PC-9 (cell line): ENCODE data around the gene ARHGEF28.

ENCODE experiments used
- EZH2 ChIP-seq: fragments of 200-600 bp; sonication (generic); IDR thresholded peaks from 2 replicates; pipeline ENCODE4 v1.8.0; 2017; ENCODE audit warnings: antibody characterized with exemption, low read depth
- TF ChIP-seq, protein P1 (sequence below): fragments of 200-600 bp; sonication (generic); conservative IDR thresholded peaks from 2 replicates; pipeline ENCODE4 v1.6.1; 2017; ENCODE audit warnings: mixed run types, antibody characterized with exemption, mild to moderate bottlenecking, moderate library complexity

DNA sequence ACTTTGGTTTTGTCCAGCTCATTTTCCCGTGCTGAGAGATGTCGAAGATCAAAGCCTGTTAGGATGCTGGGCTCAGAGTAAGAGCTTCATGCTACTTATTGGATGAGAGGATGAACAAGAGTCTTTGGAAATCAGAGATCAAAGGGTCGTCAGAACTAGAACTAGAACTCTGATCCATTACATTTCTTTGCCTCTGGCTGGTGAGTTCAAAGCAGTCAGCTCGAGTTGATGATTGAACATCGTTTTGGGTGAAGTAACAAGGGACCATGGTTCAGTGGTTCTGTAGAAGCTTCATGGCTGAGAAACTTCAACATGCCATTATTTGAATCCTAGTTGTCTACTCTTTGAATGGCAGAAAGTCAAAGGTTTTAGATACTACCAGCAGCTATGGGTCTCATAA is 320.3 kb downstream of the ARHGEF28 start:
- TF ChIP-seq, protein P1, sequence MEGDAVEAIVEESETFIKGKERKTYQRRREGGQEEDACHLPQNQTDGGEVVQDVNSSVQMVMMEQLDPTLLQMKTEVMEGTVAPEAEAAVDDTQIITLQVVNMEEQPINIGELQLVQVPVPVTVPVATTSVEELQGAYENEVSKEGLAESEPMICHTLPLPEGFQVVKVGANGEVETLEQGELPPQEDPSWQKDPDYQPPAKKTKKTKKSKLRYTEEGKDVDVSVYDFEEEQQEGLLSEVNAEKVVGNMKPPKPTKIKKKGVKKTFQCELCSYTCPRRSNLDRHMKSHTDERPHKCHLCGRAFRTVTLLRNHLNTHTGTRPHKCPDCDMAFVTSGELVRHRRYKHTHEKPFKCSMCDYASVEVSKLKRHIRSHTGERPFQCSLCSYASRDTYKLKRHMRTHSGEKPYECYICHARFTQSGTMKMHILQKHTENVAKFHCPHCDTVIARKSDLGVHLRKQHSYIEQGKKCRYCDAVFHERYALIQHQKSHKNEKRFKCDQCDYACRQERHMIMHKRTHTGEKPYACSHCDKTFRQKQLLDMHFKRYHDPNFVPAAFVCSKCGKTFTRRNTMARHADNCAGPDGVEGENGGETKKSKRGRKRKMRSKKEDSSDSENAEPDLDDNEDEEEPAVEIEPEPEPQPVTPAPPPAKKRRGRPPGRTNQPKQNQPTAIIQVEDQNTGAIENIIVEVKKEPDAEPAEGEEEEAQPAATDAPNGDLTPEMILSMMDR = no peak
- no peak for TF ChIP-seq EZH2
